ENCODE data around the gene CD63.
"Not testable (repeated sequence)": the region's sequence is repeated elsewhere in the genome, so short reads cannot be mapped to it uniquely, and the experiment has no call there.

CD63 gene

GRCh38 chr12:55728939-55729818, at the start of gene CD63:
Gene CD63 (minus strand): TSS chr12:55729009. CDS start chr12:55728341, 668 bp downstream.
- DNase-seq, result peak; percentile 88

- no peak for DNase-seq
Observed at GRCh38 chr12:55777856-55778255, 49.0 kb upstream of the CD63 start.

- no peak for DNase-seq
Observed at GRCh38 chr12:55771736-55772135, 42.9 kb upstream of the CD63 start.

- no peak for DNase-seq
Observed at GRCh38 chr12:55767156-55767555, 38.3 kb upstream of the CD63 start.

- DNase-seq, result no peak
Observed at GRCh38 chr12:55765736-55766290, 37.0 kb upstream of the CD63 start.

- DNase-seq, result no peak
Observed at GRCh38 chr12:55762646-55763045, 33.8 kb upstream of the CD63 start.

GRCh38 chr12:55760663-55761062, 31.9 kb upstream of the CD63 start:
- DNase-seq, result peak; percentile 74

- not testable (repeated sequence) for DNase-seq
Observed at GRCh38 chr12:55758575-55758974, 29.8 kb upstream of the CD63 start.

- no peak for DNase-seq
Observed at GRCh38 chr12:55757701-55758100, 28.9 kb upstream of the CD63 start.

- no peak for DNase-seq
Observed at GRCh38 chr12:55755246-55755645, 26.4 kb upstream of the CD63 start.

GRCh38 chr12:55748230-55748993, 19.6 kb upstream of the CD63 start:
- no peak for DNase-seq

- DNase-seq, result no peak
Observed at GRCh38 chr12:55746913-55747231, 18.1 kb upstream of the CD63 start.

GRCh38 chr12:55746174-55746912, 17.5 kb upstream of the CD63 start:
- no peak for DNase-seq

GRCh38 chr12:55745361-55746173, 16.8 kb upstream of the CD63 start:
- DNase-seq, result no peak

GRCh38 chr12:55744340-55745030, 15.7 kb upstream of the CD63 start:
- no peak for DNase-seq

GRCh38 chr12:55743406-55744339, 14.9 kb upstream of the CD63 start:
- DNase-seq, result peak; percentile 63

GRCh38 chr12:55742719-55743405, 14.1 kb upstream of the CD63 start, which contains the start of gene GDF11:
Gene GDF11 (plus strand): TSS chr12:55743122. CDS start chr12:55743317, 195 bp downstream.
- peak; percentile 85 for DNase-seq

- DNase-seq, result no peak
Observed at GRCh38 chr12:55741931-55742680, 13.3 kb upstream of the CD63 start.

GRCh38 chr12:55739025-55739378, 10.2 kb upstream of the CD63 start:
- DNase-seq, result no peak

Data from stimulated activated CD8-positive, alpha-beta memory T cell treated with anti-CD3 and anti-CD28 coated beads, Interleukin-4, amount 100 ng/mL, for 48 hours (primary cell).